Right lobe of liver (tissue), 4 donors: ENCODE data around the gene SIN3B.

ENCODE experiments used
- POLR2A ChIP-seq: fragments of 450-650 bp; IDR thresholded peaks from one replicate; pipeline ENCODE4 v1.6.1; 2017; ENCODE audit warnings: antibody characterized with exemption, mild to moderate bottlenecking
- TF ChIP-seq, protein P1 (sequence below), 4 donors: fragments of 200-600 bp in 3 of 4; fragments of 450-650 bp in 1 of 4; IDR thresholded peaks; one replicate each; pipeline versions ENCODE4 v1.5.1 to v1.8.0; 2016 to 2022; ENCODE audit warnings: antibody characterized with exemption in 4 of 4, mild to moderate bottlenecking in 2 of 4
- donor health status: DM: no; HTN: no; CAD: no.
- donor health status: DM: no; HTN: no; CAD: no.
- donor health status: DM: no; HTN: yes; CAD: no.

GRCh38 chr19:16902545-16902944, 73.3 kb downstream of the SIN3B start:
- TF ChIP-seq, protein P1, sequence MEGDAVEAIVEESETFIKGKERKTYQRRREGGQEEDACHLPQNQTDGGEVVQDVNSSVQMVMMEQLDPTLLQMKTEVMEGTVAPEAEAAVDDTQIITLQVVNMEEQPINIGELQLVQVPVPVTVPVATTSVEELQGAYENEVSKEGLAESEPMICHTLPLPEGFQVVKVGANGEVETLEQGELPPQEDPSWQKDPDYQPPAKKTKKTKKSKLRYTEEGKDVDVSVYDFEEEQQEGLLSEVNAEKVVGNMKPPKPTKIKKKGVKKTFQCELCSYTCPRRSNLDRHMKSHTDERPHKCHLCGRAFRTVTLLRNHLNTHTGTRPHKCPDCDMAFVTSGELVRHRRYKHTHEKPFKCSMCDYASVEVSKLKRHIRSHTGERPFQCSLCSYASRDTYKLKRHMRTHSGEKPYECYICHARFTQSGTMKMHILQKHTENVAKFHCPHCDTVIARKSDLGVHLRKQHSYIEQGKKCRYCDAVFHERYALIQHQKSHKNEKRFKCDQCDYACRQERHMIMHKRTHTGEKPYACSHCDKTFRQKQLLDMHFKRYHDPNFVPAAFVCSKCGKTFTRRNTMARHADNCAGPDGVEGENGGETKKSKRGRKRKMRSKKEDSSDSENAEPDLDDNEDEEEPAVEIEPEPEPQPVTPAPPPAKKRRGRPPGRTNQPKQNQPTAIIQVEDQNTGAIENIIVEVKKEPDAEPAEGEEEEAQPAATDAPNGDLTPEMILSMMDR (IDR thresholded peaks at IDR 0.05), result no peak
- no peak for TF ChIP-seq POLR2A
